HG03354 (cell line): ENCODE data around the gene KLF3.
A peak's percentile ranks its signal among the peaks of the same experiment; 100 is the strongest.

ENCODE experiments used
- ATAC-seq: cut with Tn5 transposase; IDR thresholded peaks from one replicate; pipeline ENCODE4 v1.9.1; 2021; ENCODE audit warnings: mild to moderate bottlenecking; ENCODE audit not compliant: unreplicated experiment, poor library complexity, severe bottlenecking

Gene KLF3

DNA sequence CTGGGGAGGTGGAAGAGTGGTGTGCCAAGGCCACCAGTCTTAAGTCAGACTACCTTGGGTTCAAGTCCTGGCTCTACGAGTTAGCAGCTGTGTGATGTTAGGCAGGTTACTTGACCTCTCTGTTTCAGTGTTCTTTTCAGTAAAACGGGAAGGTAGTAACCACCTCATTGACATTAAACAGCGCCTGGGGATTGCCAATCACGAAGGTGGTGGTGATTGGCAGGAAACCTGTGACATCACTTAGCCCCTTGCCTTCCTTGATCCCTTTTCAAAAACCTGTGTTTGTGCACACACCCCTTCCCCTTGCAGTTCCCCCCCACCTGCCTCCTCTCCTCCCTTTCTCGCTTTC is 7.6 kb downstream of the KLF3 start:
- ATAC-seq: no peak

DNA sequence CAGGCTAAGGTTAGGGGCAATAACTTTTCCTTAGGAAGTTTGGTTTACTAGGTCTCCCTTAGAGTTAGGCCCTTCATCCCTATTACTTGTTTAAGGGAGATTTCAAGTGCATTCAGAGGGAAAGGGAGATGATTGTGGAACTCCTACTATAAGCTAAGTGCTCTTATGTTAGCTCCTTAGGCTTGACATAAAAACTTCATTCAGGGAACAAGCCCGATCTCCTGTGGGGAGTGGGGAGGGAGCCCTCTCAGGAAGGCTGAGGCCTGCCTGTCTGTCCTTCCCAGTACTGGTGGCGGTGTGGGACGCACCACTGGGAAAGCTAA is 8.0 kb downstream of the KLF3 start:
- ATAC-seq: no peak

DNA sequence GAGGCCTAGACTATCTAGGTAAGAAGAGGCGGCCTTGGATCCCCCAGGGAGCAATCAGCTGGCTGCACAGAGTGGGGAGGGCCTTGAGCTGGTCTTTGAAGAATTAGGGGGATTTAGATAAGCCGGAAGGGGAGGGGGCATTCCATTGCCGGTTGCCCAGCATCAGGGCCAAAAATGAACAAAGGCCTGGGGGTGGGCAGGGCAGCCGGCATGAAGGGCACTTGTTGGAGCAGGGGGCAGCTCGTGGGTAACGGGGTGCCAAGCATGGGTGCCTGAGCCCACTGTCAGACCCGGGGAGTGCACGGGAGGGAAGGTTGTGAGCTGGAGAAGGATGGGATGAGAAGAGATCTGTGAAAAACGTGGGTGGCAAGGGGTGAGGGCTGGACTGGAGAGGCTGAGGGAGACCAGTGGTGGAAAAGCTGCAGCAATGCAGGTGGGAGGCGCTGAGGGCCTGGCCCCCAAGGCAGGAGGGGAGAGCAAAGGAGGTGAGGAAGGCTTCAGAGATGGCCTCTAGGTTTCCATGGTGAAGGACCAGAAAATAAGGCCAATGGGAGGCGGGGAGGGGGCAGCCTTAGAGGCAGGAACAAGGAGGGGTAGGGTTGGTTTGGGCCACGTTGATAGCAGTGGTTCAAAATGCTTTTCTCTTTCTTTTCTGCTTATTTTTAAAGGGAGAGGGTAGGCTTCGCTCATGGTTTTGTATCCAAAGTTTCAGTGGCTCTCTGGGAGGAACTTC is 8.6 kb downstream of the KLF3 start:
- no peak for ATAC-seq

DNA sequence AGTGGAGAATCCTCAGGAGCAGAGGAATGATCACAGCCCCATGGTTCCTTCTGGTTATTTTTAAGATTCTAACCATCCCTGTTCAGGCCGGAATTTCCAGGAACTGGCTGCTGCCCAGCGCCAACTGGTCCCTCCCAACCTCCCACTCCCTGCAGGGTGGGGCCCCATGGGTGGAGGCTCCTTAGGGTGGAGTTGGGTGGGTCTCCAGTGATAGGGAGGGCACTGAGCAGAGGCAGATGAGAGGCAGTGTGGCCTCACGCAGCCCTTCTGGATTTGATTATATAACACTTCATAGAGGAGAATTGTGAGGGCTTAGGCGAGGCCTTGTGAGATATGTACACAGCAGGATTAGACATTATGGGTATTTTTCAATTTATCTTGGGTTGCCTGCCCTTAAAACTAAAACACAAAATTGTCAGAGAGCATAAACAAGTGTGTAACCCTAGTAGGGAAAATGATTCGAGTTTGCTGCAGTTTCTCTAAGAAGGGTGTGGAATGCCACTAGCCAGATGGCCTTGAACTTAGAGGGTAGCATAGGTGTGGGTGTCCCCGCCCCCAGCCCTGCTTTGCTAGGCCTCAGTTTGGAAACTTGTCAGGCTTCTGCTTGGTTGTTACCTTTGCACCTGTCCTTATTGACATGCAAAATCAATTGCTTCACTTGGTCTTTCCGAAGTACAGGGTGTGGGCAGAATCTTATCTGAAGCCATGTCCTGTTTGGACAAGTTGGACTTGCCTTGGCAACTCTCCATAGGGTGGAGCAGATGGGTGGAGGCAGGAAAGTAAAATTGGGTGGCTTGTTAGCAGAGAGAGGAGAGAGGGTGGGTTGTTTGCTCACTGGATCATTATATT is 9.4 kb downstream of the KLF3 start:
- no peak for ATAC-seq

DNA sequence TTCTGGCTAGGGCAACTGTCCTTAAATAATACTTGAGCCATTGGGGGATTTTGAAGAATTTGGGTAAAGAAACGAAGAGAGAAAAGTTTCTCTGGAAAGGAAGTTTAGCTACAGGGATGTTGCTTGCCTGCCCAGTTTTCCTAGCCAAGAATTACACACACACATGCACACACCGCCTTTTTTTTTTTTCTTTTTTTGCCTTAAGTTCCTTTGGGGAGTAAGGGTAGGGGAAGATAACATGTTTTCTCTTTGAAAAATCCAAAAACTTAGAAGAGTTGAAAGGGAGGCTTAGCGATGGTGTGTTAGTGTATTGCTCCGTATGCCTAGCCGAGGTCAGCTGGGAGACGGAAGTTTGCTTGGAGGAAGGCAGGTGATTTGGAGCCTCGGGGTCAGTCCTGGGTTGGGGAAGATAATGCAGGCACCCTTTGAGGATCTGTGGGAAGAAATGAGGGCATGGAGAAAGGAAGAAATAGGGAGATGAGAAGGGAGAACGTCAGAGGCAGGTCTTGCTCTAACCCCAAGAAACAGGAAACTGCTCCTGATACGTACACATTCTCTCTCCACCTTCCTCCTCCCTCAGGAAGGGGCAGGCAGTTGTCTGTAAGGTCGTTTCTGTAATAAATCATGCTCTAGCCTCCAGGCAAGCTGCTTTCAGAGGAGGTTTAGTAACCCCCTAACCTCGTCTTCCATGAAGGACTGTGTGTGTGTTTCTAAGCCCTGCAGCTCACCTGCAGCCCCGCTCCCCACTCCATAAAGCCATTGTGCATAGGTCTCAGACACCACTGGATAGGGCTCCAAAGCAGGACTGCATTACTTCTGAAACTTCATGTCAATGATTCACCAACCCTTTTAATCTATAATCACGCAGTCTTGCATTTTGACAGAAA is 10.5 kb downstream of the KLF3 start:
- peak; percentile 34 for ATAC-seq

DNA sequence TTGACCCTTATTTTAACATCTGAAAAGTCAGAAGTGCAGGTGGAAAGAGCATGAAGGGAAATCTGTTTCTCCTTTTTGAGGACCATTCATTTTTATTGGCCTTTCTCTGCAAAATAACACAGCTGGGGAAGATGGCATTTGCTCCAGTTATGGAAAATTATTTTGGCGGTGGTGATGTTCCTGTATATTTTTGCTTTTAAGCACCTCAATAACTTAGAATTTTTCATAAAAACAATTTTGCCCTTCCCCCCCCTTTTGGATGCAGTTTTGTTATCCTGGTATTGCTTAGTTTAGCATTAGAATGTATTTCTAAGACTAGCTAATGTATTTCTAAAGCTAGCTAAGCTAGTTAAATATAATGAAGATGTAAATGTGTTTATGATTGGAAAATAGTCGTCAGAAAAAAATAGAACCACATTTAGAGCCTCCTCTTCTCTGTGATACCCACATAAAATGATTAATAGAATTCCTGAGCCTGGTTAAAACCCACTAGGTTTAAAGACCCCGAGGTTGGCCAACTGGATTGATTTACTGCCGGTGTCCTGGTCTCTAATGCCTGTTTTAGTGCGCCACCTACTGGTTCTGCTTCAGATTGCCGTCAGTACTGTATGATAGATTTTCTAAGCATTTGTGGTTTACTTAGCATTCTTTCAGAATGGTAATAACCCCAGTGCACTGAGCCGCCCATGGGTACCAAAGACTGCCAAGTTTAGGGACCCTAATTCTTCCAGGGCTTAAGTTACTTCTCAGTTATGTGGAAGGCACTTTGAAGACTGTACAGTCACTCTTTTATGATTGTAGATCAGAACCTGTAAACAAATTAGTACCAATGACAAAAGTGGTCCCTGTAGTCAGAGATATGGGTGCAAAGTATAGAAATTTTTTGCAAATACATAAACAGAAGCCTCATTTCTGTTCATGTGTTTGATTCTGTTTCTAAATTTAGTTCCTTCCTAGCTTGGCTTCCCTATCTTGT is 11.4 kb downstream of the KLF3 start:
- ATAC-seq: peak; percentile 59

DNA sequence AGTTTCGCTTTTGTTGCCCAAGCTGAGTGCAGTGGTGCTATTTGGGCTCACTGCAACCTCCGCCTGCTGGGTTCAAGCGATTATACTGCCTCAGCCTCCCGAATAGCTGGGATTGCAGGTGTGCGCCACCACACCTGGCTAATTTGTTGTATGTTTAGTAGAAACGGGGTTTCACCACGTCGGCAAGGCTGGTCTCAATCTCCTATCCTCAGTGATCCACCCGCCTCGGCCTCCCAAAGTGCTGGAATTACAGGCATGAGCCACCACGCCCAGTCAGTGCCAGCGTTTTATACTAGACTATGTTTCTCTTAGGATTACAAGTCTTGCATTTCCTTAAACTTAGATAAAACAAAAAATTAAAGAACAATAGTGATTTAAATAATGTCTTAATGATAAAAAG is 13.0 kb downstream of the KLF3 start:
- no peak for ATAC-seq

DNA sequence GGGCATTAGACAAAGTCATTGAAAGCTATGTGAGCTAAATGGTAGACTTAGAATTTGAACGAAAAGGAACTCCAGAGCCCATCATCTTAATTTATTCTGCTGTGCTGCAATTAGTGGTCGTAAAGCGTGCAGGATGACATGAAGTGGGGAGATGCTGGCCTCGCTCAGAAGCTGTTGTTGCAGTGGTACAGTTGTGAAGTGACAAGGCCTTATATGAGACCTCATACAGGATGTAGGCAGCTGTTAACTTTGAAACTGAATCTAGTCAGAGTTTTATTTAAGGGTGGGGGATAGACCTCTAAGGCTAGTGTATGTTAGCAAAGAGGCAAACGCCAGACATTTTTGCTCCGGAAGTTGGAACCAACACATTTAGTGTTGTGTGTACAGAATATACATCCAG is 13.4 kb downstream of the KLF3 start:
- ATAC-seq: no peak

DNA sequence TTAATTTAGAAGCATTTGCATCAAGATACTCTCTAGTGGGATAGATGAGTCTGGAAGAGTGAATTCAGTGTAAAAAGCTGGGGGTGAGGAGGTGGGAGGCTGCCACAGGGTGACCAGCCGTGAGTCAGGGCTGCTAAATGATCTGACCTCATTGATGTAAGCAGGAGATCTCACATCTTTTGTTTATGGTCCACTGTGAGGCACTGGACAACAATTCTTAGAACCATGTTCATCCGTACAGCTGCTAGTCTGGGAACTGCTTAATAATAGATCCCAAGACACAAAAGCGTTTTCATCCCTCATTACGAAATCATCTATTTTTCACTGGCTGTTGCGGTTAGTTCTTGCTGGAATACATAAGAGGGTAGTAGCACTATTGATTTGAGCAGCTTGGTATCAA is 14.1 kb downstream of the KLF3 start:
- ATAC-seq: no peak

DNA sequence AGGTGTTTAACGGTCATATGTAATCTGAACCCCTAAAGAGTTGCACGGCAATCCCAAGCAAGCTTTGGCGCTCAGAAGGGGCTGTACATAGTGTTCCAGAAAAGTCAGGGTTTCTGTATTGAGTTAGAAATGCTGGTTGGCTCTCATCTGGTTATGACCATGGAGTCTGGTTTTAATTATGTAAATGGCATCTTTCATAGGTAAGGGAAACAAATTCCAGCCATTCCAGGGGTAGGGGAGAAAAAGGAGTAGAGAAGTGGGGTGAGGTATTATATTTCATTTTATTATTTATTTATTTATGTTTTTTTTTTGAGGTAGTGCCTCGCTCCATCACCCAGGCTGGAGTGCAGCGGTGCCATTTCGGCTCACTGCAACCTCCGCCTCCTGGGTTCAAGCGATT is 15.9 kb downstream of the KLF3 start:
- ATAC-seq: no peak

DNA sequence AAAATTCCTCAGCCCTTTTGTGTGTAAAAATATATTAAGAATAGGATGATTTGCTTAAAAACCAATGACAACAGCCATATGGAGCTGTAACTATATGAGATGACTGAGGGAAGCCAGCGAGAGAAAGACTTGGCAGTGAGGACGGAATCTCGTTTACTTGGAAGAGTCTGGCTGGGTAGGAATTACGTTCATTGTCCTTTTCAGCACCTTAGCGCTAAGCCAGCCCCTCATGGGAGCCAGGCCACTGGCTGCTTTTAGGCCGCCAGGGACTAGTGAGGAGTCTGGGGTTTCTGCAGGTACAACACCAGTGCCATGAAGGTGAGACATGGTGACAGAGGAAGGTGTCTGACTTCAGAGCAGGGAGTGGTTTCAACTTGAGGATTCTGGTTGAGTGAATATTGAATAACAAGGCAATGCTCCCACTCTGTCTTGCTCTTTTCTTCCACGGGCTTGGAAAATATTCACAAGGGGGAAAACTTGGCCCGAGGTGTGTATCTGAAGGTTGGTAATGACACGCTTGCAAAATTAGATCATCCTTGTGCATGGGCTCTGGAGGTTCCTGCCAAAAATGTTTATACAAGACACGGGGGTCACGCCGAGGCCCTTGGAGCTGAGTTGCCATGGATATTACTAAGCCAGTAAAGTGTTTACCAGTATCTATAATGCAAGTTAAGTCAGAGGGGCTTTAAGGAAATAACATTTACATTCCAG is 17.4 kb downstream of the KLF3 start:
- ATAC-seq: no peak

DNA sequence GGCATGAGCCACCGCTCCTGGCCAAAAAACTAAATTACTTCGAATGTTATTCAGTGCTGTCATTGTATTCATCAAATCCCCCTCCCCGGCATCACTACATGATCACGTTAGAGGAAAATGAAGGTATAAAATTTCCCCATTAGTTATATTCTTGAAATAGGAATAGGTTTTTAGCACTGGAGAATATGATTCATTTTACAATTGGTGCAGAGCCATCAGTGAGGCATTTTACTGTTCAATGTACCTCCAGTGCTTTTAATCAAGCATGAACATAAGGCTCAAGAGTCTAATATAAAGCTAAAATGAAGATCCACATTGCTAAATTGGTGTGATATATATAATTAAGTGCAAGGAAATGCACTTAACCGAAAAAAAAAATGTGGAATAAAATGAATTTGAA is 18.3 kb downstream of the KLF3 start:
- no peak for ATAC-seq

DNA sequence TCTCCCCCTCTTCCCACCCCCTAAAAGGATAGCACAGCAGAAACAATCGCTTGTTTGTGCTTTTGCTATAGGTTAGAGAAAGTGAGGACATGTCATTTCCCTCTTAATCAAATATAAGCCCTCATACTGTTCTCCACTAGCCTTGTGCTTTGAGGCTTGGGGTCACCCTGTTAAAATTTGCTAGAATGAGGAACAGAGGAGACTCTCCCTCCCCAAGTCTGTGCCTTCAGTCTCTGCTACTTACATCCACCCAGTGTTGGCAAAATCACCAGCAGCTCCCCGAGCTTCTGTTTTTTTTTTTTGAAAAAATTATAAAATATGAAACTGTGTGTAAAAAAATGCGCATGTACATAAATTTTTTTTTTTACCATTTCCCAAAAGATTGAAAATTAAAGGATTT is 19.3 kb downstream of the KLF3 start:
- no peak for ATAC-seq

DNA sequence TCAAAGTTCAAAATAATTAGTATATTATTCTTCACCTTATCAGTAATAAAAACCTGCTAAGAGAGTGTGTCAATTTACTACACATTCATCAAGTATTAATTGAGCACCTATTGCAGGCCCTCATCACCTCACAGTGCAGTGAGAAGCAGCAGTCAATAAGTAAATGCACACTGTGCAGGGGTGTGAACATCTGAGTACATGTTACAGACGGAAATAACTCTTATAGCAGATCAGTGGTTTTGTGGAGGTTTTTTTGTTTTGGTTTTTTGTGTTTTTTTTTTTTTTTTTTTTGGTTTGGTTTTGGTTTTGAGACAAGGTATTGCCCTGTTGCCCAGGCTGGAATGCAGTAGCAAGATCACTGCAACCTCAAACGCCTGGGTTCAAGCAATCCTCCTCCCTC is 20.3 kb downstream of the KLF3 start:
- ATAC-seq: no peak

DNA sequence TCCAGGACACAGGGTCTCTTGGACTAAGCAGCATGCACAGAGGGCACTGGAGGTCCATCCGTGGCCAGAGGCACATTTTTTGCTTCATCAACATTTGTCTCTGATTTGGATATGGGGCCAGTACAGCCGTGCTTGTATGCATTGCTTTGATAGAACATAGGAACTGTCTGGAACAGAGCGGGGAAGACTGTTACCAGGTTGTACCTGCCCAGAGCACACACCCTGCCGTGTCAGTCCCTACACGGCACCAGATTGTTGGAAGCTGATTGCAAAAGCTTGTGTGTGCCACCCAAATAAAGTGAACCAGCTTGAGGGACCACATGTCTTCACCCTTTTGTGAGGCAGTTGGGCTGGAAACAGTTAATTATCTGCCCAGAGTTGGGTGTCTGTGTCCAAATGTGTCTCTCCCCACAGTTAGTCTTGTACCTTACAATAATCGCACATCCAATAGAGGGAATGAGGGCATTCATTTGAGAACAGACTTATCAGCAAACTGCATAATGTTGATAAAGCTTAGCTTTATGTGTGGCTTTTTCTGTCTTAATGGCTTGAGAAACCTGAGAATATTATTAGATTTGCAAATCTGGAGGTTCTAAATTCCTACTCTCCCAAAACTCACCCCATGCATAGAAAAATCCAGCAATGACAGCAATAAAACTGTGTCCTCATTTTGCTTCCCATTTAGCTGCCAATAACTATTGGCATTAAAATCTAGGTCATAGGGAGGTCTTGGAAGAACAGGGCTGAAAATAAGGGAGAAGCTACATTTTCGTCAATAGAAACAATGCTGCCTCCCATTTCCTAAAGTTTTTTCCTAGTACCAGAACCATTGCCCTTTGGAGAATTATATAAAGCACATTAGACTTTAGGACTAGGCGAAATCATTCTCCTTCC is 21.2 kb downstream of the KLF3 start:
- ATAC-seq: no peak

DNA sequence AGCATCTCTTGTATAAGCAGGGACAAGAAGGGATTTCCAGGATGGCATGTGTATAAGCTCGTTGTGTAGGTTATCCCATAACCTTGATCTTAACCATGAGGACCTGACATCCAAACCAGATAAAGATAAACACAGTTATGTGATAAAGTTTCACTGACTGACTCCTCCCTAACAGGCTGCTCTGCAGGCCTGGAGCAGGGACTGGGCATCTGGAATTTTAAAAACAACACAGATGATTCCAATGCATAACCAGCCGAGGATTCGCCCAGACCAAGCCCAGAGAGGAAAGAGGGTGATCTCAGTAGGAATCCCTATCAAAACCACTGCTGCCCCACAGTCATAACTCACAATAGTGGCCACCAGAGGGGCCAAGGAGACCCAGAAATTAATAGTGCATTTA is 22.7 kb downstream of the KLF3 start:
- ATAC-seq: no peak

DNA sequence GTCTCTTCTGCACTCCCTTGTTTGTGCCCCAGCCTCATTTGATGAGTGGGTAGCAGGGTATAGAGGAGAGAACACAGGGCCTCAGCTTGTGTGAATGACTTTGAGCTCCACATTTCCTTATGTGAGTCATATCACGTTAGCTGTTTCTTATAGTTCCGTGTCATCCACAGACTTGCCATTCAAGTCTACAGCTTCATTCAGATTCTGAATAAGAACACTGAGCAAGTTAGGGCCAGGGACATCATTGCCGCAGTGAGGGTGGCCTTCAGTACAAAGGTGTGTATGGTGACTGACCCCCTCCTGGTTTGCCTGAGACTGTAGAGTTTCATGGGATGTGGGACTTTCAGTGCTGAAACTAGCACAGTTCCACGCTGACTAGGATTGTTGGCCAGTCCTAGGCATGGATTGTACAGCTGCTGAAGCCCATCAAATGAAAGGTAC is 23.6 kb downstream of the KLF3 start:
- ATAC-seq: no peak
